Muscle layer of colon (tissue), 2 donors: ENCODE data around the gene GINS3.
"Not testable (repeated sequence)": the region's sequence is repeated elsewhere in the genome, so short reads cannot be mapped to it uniquely, and the experiment has no call there.

Source experiments
- H3K27ac ChIP-seq: one replicate; pipeline ENCODE4 v1.7.0; 2013; ENCODE audit warnings: low read depth, mild to moderate bottlenecking, low read length, moderate library complexity
- H3K27me3 ChIP-seq, 2 donors: one replicate each; pipeline ENCODE4 v1.7.0; 2013; ENCODE audit warnings: low read length in 2 of 2, mild to moderate bottlenecking in 2 of 2; ENCODE audit not compliant: insufficient read depth in 2 of 2, control insufficient read depth in 1 of 2
- H3K36me3 ChIP-seq: one replicate; pipeline ENCODE4 v1.7.0; 2013; ENCODE audit warnings: mild to moderate bottlenecking, low read length; ENCODE audit not compliant: insufficient read depth
- H3K4me1 ChIP-seq: one replicate; pipeline ENCODE4 v1.7.0; 2013; ENCODE audit warnings: mild to moderate bottlenecking, low read length; ENCODE audit not compliant: insufficient read depth
- H3K4me3 ChIP-seq, 2 donors: one replicate each; pipeline ENCODE4 v1.7.0; 2013; ENCODE audit warnings: low read length in 2 of 2, low read depth in 1 of 2, mild to moderate bottlenecking in 1 of 2, moderate library complexity in 1 of 2
- H3K9ac ChIP-seq: one replicate; pipeline ENCODE4 v1.7.0; 2013; ENCODE audit warnings: low read length
- H3K9me3 ChIP-seq: one replicate; pipeline ENCODE4 v1.7.0; 2013; ENCODE audit warnings: mild to moderate bottlenecking, low read length
- donor health status: abdominal sarcoma.
- donor health status: Adenocarcinoma of cecum.

Gene GINS3

DNA sequence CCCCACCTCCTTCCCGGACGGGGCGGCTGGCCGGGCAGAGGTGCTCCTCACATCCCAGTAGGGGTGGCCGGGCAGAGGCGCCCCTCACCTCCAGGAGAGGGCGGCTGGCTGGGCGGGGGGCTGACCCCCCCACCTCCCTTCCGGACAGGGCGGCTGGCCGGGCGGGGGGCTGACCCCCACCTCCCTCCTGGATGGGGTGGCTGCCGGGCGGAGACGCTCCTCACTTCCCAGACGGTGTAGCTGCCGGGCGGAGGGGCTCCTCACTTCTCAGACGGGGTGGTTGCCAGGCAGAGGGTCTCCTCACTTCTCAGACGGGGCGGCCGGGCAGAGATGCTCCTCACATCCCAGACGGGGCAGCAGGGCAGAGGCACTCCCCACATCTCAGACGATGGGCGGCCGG lies 4.6 kb downstream of the GINS3 start:
- H3K36me3 ChIP-seq, H3K9me3 ChIP-seq, H3K4me1 ChIP-seq, H3K27ac ChIP-seq, H3K9ac ChIP-seq, H3K4me3 ChIP-seq, H3K27me3 ChIP-seq: not testable (repeated sequence)

DNA sequence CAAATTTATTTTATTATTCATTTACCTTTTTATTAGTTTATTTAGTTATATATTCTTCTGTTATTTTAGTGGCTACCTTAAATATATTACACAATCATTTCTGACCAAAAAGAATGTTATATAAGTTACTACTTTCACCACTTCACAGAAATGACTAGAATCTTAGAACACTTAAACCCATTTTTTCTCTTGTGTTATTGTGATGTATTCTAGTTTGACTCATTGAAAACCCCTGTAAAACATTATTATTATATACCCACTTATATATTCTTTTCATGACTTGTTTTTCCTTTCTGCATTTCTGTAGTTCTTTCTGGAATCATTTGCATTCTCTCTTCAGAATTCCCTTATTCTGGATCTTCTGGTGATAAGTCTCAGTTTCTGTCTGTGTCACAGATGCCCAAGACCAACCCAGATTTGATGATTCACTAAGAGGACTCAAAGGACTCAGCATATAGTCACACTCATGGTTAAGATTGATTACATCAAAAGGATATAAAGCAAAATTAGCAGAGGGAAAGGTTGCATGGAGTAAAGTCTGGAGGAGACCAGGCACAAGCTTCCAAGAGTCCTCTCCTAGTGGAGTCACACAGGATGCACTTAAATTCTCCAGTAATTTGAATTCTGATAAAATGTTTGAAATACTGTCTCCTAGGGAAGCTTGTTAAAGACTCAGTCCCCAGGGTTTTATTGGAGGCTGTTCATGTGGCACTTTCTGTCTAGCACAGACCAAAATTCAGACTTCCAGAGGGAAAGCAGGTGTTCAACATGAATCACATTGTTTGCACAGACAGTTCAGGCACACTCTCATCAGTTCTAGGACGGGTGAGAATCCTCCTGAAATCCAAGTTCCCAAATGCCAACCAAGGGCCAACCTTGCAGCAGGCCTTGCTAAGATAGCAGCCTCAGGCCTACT lies 7.7 kb downstream of the GINS3 start:
- H3K4me1 ChIP-seq = no peaks in the 10 kb centered on the region
- H3K27me3 ChIP-seq = no peaks in the 10 kb centered on the region
- no peak overlapping the region for H3K27ac ChIP-seq
- no peaks in the 10 kb centered on the region for H3K9me3 ChIP-seq
- H3K4me3 ChIP-seq = no peak overlapping the region
- H3K9ac ChIP-seq = no peak overlapping the region
- H3K36me3 ChIP-seq = no peaks in the 10 kb centered on the region

DNA sequence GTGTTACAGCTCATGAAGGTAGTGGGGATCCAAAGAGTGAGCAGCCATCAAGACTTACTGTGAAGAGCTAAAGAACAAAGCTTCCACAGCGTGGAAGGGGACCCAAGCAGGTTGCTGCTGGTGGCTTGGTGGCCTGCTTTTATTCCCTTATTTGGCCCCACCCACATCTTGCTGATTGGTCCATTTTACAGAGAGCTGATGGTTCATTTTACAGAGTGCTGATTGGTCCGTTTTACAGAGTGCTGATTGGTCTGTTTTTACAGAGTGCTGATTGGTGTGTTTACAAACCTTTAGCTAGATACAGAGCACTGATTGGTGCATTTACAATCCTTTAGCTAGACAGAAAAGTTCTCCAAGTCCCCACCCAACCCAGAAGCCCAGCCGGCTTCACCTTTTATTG lies 9.0 kb downstream of the GINS3 start:
- H3K36me3 ChIP-seq, H3K4me3 ChIP-seq, H3K9me3 ChIP-seq, H3K9ac ChIP-seq, H3K27me3 ChIP-seq, H3K4me1 ChIP-seq, H3K27ac ChIP-seq: not testable (repeated sequence)

DNA sequence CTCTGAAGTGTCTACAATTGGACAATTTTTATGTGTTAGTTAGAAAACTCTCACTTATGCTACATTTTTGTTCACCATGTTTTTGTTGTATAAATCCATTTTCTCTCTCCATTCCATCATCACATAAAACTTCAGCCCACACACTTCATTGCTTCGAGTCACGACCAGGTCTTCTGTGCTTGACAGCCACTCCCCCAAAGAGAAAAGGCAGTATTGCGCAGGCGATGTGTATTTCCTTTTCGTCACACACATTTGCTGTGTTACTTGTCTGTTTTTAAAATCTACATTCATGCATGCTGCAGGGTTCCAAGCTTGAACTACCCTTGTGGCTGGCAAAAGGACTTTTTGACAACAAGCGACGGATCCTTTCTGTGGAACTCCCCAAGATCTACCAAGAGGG lies 10.5 kb downstream of the GINS3 start:
- H3K27ac ChIP-seq = no peak overlapping the region
- no peaks in the 10 kb centered on the region for H3K36me3 ChIP-seq
- H3K4me1 ChIP-seq = no peaks in the 10 kb centered on the region
- no peak overlapping the region for H3K9ac ChIP-seq
- no peaks in the 10 kb centered on the region for H3K9me3 ChIP-seq
- no peaks in the 10 kb centered on the region for H3K27me3 ChIP-seq
- H3K4me3 ChIP-seq = no peak overlapping the region

DNA sequence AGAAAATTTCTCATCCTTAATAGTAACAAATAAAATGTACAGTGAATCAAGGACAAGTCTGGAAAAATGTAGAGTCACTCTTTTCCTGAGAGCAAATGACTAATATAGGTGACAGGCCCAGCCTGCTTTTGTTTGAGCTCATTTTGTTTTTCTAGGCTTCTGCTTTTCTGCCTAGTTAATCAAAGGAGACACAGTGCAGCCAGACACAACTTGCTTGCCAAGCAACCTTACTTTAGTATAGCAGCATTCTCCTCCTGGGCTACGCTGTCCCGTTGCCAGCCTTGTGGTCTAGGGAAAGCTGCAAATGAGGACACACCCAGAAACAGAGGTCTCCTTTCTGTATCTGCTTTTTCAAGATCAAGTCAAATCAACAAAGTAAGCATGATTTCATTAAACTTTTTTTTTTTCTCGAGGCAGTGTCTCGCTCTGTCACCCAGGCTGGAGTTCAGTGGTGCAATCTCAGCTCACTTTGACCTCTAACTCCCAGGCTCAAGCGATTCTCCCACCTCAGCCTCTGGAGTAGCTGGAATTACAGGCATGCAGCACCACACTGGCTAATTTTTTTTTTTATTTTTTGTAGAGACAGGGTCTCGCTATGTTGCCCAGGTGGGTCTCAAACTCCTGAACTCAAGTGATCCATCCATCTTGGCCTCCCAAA lies 17.2 kb downstream of the GINS3 start:
- Histone ChIP-seq H3K27ac (no peak overlapping the region), H3K4me3 (no peak overlapping the region), H3K36me3 (no peaks in the 10 kb centered on the region), H3K27me3 (no peaks in the 10 kb centered on the region), H3K4me1 (no peaks in the 10 kb centered on the region), H3K9ac (no peak overlapping the region), H3K9me3 (no peaks in the 10 kb centered on the region)

- Histone ChIP-seq H3K9me3 (no peaks in the 10 kb centered on the region), H3K9ac (no peak overlapping the region), H3K27ac (no peak overlapping the region), H3K4me3 (no peak overlapping the region), H3K36me3 (no peaks in the 10 kb centered on the region), H3K27me3 (no peaks in the 10 kb centered on the region), H3K4me1 (no peaks in the 10 kb centered on the region)
Observed at GRCh38 chr16:58411336-58411735, 19.1 kb downstream of the GINS3 start.

- Histone ChIP-seq H3K9ac (no peak overlapping the region), H3K9me3 (no peaks in the 10 kb centered on the region), H3K4me1 (no peaks in the 10 kb centered on the region), H3K27me3 (no peaks in the 10 kb centered on the region), H3K27ac (no peak overlapping the region), H3K4me3 (no peak overlapping the region), H3K36me3 (no peaks in the 10 kb centered on the region)
Observed at GRCh38 chr16:58411736-58412614, 19.7 kb downstream of the GINS3 start.

DNA sequence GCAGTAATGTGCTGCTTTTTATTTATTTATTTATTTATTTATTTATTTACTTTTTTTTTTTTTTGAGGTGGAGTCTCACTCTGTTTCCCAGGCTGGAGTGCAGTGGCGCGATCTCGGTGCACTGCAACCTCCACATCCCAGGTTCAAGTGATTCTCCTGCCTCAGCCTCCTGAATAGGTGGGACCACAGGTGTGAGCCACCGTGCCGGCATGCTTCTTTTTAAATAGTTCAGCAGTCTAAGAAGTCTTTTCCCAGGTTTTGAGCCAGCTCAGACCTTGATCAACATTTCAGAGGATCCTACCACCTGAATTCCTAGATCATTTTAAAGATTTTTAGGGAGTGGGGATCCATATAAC lies 20.3 kb downstream of the GINS3 start:
- H3K4me1 ChIP-seq, H3K9ac ChIP-seq: not testable (repeated sequence)

DNA sequence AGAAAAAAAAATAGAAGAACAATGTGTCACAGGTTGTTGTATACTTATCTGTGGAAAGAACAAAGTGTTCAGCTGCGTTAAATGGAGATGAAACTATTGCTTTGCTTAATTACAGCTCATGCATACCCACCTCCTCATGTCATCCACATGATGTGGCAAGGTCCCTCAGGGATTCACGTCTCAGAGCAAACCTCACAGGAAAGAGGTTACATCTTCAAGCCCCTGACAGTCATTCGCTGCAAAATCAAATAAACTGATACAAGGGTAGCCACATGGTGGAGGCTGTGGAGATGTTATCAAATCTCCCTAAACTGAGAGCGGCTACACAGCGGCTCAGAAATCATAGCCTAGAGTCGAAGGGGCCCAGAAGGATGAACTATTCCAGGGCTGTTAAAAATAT lies 21.1 kb downstream of the GINS3 start:
- Histone ChIP-seq H3K27me3 (no peaks in the 10 kb centered on the region), H3K9me3 (no peaks in the 10 kb centered on the region), H3K36me3 (no peaks in the 10 kb centered on the region), H3K9ac (no peak overlapping the region), H3K27ac (no peak overlapping the region), H3K4me3 (no peak overlapping the region), H3K4me1 (no peaks in the 10 kb centered on the region)

More for the DNA sequence above, 20.3 kb downstream of the GINS3 start:
- not testable (repeated sequence) for H3K4me3 ChIP-seq, H3K27me3 ChIP-seq, H3K36me3 ChIP-seq, H3K9me3 ChIP-seq, H3K27ac ChIP-seq

- Histone ChIP-seq H3K9me3 (no peaks in the 10 kb centered on the region), H3K4me3 (no peak overlapping the region), H3K36me3 (no peaks in the 10 kb centered on the region), H3K27me3 (no peaks in the 10 kb centered on the region), H3K4me1 (no peaks in the 10 kb centered on the region), H3K9ac (no peak overlapping the region), H3K27ac (no peak overlapping the region)
Observed at GRCh38 chr16:58415003-58415402, 22.7 kb downstream of the GINS3 start.

DNA sequence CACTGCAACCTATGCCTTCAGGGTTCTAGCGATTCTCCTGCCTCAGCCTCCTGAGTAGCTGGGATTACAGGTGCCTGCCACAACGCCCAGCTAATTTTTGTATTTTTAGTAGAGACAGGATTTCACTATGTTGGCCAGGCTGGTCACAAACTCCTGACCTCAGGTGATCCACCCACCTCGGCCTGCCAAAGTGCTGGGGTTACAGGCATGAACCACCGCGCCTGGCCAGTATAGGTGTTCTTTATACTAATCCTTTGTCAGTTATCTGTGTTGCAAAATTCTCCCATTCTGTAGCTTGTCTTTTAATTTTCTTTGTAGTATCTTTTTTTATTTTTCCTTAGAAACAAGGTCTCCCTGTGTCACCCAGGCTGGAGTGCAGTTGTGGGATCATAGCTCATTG lies 23.7 kb downstream of the GINS3 start:
- not testable (repeated sequence) for H3K9ac ChIP-seq, H3K4me3 ChIP-seq, H3K36me3 ChIP-seq, H3K9me3 ChIP-seq, H3K27ac ChIP-seq, H3K27me3 ChIP-seq, H3K4me1 ChIP-seq
